ENCODE results near the gene ARF3. TPM values are rescaled to one million over a fixed set of nuclear protein-coding genes. Genes with fewer than 3 reads are reported as not detected.

Gene ARF3
- total RNA-seq, 1 experiment from 2014 or later = 257 TPM

GRCh38 chr12:48946943-48947342 is 10.3 kb downstream of the ARF3 start:
- POLR2A ChIA-PET = no interaction called here
- no peaks in the 10 kb centered on the region; the same call in none of the 2 replicates for H3K36me3 ChIP-seq (ENCODE audit: control insufficient read depth, insufficient read depth, low read length)

GRCh38 chr12:48946205-48946604 is 11.1 kb downstream of the ARF3 start:
- H3K4me3 Mint-ChIP-seq (ENCODE audit: unreplicated experiment) = no peak overlapping the region
- Histone ChIP-seq H3K9me3 (no peaks in the 10 kb centered on the region), H3K4me1 (no peaks in the 10 kb centered on the region), H3K4me3 (ENCODE audit: low read depth, low read length) (no peak overlapping the region), H3K27me3 (replicated peaks; ENCODE audit: control insufficient read depth, insufficient read depth, low read length) (no peaks in the 10 kb centered on the region), H3K36me3 (ENCODE audit: control insufficient read depth, insufficient read depth, low read length) (no peaks in the 10 kb centered on the region; the same call in 1 of the 2 replicates)
- H3K9me3 Mint-ChIP-seq (ENCODE audit: unreplicated experiment) = no peaks in the 10 kb centered on the region
- no TSS peak for BruUV-seq (replicated peaks)
- no peak for TF ChIP-seq CTCF (IDR thresholded peaks at IDR 0.05; ENCODE audit: insufficient read depth in 1 of 2, low read depth in 1 of 2, low read length in 1 of 2, severe bottlenecking in 1 of 2, unreplicated experiment in 1 of 2)
- H3K36me3 Mint-ChIP-seq (ENCODE audit: insufficient read depth, unreplicated experiment) = peaks cover 31% of the 10 kb centered on the region
- peaks cover 7% of the 10 kb centered on the region for H3K4me1 Mint-ChIP-seq (ENCODE audit: low read depth, unreplicated experiment)
- ChIA-PET CTCF (interaction anchor here (1.9 to 2.2 kb wide), 2 partner anchors 21 to 42 kb away, joined by 3 to 5 read pairs; partner anchors contain the start of gene FKBP11), POLR2A (no interaction called here)
- H3K27ac Mint-ChIP-seq (ENCODE audit: unreplicated experiment) = no peak overlapping the region
- H3K27me3 Mint-ChIP-seq (ENCODE audit: insufficient read depth, unreplicated experiment) = no peaks in the 10 kb centered on the region
- intact Hi-C loops (cut with micrococcal nuclease; ENCODE audit: unreplicated experiment) = no loop called here
- DNase-seq = no peak

More at GRCh38 chr12:48946943-48947342, 10.3 kb downstream of the ARF3 start:
- Histone ChIP-seq H3K9me3 (no peaks in the 10 kb centered on the region), H3K27me3 (replicated peaks; ENCODE audit: control insufficient read depth, insufficient read depth, low read length) (no peaks in the 10 kb centered on the region), H3K4me1 (no peaks in the 10 kb centered on the region), H3K4me3 (ENCODE audit: low read depth, low read length) (no peak overlapping the region)
- no peak for DNase-seq
- Mint-ChIP-seq H3K27me3 (ENCODE audit: insufficient read depth, unreplicated experiment) (no peaks in the 10 kb centered on the region), H3K4me1 (ENCODE audit: low read depth, unreplicated experiment) (peaks cover 7% of the 10 kb centered on the region), H3K4me3 (ENCODE audit: unreplicated experiment) (no peak overlapping the region), H3K9me3 (ENCODE audit: unreplicated experiment) (no peaks in the 10 kb centered on the region), H3K27ac (ENCODE audit: unreplicated experiment) (no peak overlapping the region), H3K36me3 (ENCODE audit: insufficient read depth, unreplicated experiment) (peaks cover 33% of the 10 kb centered on the region)
- TF ChIP-seq CTCF (IDR thresholded peaks at IDR 0.05; ENCODE audit: insufficient read depth in 1 of 2, low read depth in 1 of 2, low read length in 1 of 2, severe bottlenecking in 1 of 2, unreplicated experiment in 1 of 2) = no peak
- CTCF ChIA-PET = interaction anchor here (0.7 to 1.2 kb wide), 3 partner anchors 11 to 22 kb away, joined by 3 to 7 read pairs (median 3); partner anchors contain the start of gene FKBP11
- intact Hi-C loops (cut with micrococcal nuclease; ENCODE audit: unreplicated experiment) = no loop called here
- BruUV-seq (replicated peaks) = no TSS peak

GRCh38 chr12:48943221-48943620 is 14.1 kb downstream of the ARF3 start:
- Mint-ChIP-seq H3K4me3 (ENCODE audit: unreplicated experiment) (no peak overlapping the region), H3K27me3 (ENCODE audit: insufficient read depth, unreplicated experiment) (no peaks in the 10 kb centered on the region), H3K9me3 (ENCODE audit: unreplicated experiment) (no peaks in the 10 kb centered on the region), H3K27ac (ENCODE audit: unreplicated experiment) (no peak overlapping the region), H3K36me3 (ENCODE audit: insufficient read depth, unreplicated experiment) (peaks cover 42% of the 10 kb centered on the region), H3K4me1 (ENCODE audit: low read depth, unreplicated experiment) (peaks cover 7% of the 10 kb centered on the region)
- no peak overlapping the region for H3K4me3 ChIP-seq (ENCODE audit: low read depth, low read length)
- BruUV-seq (replicated peaks) = no TSS peak
- no peak for DNase-seq
- CTCF ChIA-PET = no interaction called here
- POLR2A ChIA-PET = no interaction called here
- no peaks in the 10 kb centered on the region for H3K9me3 ChIP-seq
- intact Hi-C loops (cut with micrococcal nuclease; ENCODE audit: unreplicated experiment) = no loop called here
- TF ChIP-seq CTCF (IDR thresholded peaks at IDR 0.05; ENCODE audit: insufficient read depth in 1 of 2, low read depth in 1 of 2, low read length in 1 of 2, severe bottlenecking in 1 of 2, unreplicated experiment in 1 of 2) = no peak
- no peaks in the 10 kb centered on the region for H3K27me3 ChIP-seq (replicated peaks; ENCODE audit: control insufficient read depth, insufficient read depth, low read length)
- H3K4me1 ChIP-seq = no peaks in the 10 kb centered on the region
- no peaks in the 10 kb centered on the region; the same call in 1 of the 2 replicates for H3K36me3 ChIP-seq (ENCODE audit: control insufficient read depth, insufficient read depth, low read length)

All from Caco-2 (cell line).